Measurements from ENCODE around the gene NEMP2. TPM values are rescaled to one million over a fixed set of nuclear protein-coding genes. Genes with fewer than 3 reads are reported as not detected.
A peak's percentile ranks its signal among the peaks of the same experiment; 100 is the strongest.

Gene NEMP2, protein sequence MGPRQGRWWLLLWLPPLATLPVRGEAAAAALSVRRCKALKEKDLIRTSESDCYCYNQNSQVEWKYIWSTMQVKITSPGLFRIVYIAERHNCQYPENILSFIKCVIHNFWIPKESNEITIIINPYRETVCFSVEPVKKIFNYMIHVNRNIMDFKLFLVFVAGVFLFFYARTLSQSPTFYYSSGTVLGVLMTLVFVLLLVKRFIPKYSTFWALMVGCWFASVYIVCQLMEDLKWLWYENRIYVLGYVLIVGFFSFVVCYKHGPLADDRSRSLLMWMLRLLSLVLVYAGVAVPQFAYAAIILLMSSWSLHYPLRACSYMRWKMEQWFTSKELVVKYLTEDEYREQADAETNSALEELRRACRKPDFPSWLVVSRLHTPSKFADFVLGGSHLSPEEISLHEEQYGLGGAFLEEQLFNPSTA
- total RNA-seq (2014; rRNA removed; shearing (Covaris generic)) = 12.9 and 13.0 TPM in 2 replicates
- 6.4 and 12.8 TPM in 2 replicates for polyA plus RNA-seq (2014; cell fraction: nucleus; rRNA removed)

DNA sequence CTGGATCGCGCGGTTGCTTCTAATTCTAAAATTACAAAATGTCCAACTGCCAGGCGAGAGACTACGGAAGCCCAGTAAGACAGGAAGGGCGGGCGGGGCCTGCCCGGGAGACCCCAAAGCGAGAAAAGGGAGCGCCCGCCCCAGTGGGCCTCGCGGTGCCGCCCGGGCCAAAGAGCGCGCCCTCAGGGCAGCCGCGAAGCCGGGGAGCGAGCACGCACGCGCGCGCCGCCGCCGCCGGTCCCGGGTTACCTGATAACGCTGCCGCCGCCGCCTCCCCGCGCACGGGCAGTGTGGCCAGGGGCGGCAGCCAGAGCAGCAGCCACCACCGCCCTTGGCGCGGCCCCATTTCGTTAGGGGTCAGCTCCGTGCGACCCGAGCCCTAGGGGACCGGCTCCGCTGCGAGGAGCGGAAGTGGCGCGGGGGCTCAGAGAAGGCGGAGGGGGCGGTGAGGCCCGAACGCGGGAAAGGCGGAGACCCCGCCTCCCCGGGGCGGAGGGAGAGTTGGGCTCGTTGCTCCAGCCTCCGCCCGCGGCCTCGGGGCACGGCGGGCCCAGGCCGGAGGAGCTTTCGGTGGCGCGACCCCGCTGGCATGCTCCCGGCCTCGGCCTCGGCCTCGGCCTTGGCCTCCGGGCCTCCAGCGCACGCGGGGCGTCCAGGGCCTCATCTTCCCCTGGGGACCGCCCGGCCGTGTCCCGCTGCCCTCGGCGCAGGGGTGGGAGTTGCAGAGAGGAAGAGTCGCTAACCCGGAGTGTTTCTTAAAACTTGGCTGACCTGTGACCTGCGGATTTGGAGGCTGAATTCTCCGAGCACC is at the start of gene NEMP2:
Gene NEMP2, minus strand, starts transcription at position 413 of the 811 bp plus-strand sequence. Its CDS starts 67 bp downstream, at position 346.
- peak; percentile 61 for DNase-seq (ENCODE audit: extremely low read depth, low read depth)

DNA sequence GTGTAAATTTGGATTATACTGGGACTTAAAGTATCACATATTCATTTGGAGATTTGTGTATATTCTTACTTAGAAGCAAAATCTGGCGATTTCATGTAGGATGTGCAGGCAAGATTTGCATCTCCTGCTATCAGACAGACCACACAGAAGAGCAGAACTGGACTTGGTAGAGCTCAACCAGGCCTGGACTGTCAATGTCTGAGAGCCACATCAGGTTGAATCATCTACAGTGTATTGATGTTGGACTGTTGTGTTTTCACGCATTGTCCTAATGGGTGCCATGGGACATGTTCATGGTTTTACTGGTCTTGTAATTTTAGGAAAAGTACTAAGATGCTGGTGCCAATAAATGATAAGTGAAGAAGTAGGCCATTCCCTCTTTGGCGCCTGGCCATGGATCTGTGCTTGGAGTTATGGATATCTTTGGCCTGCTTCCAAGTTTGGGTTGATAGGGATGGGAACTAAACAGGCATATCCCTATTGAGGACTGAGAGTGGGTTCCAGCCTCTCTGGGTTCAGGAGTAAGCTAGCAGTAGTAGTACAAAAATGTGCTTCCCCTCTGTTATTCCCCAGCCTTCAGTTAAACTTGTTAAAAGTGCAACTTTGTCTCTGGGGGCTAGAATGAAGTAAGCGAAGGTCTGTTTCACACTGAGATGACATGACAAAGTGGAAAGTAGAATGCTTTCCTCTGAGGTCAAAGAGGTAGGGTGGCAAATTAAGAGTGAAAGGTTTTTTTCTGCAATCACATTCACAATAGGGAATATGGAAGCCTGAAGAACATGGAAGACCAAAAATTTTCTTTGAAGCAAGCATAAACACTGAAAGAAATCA is 49.2 kb upstream of the NEMP2 start:
- DNase-seq (ENCODE audit: extremely low read depth, low read depth) = no peak

DNA sequence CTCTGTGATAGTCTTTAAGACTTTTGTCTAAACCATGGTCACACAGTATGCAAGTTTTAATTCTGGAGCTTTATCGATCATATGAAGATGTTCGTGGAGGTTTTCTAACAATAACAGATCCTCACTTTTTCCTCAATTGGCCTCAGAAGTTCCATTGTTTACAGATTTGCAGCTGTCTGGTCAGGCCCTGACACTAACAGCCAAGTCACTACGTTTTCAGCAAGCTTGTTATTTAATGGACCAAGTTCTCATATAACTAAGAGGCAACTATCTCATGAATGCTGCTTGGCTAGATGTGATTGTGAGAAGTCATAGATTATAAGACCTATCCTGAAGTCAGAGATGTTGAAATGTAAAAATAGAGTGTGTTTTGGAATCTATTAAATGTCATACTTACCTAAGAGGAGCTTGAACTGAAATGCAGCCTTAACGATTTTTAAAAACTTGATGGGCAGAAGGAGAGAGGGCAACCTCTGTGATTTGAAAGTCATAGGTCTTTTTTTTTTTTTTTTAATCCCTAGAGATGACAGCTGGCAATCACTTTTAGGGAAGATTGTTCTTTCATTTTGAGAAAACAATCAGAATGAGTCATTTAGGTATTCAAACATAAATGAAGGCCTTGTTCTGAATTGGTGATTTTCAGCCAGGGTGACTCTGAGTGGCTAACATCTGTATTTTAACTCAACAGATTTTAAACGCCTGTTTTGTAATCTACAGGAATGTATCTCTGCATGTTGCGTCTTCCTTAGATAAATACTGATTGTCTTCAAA is 48.4 kb upstream of the NEMP2 start:
- no peak for DNase-seq (ENCODE audit: extremely low read depth, low read depth)

DNA sequence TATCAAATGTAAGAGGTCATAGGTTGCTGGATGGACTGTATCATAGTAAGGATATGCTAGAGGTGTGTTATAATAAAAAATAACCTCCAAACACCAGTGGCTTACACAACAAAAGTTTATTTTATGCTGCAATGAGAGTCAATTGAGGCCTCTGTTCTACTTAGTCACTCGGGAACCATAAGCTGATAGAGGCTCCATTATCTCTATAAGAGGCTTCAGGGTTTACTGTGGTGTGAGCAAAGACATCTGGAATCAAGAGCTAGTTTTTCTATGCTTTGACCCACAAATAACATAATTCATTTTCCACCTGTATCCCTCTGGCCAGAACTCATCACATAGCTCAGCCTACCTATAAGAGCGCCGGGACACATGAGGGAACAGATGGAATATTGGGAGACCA is 47.5 kb upstream of the NEMP2 start:
- no peak for DNase-seq (ENCODE audit: extremely low read depth, low read depth)

DNA sequence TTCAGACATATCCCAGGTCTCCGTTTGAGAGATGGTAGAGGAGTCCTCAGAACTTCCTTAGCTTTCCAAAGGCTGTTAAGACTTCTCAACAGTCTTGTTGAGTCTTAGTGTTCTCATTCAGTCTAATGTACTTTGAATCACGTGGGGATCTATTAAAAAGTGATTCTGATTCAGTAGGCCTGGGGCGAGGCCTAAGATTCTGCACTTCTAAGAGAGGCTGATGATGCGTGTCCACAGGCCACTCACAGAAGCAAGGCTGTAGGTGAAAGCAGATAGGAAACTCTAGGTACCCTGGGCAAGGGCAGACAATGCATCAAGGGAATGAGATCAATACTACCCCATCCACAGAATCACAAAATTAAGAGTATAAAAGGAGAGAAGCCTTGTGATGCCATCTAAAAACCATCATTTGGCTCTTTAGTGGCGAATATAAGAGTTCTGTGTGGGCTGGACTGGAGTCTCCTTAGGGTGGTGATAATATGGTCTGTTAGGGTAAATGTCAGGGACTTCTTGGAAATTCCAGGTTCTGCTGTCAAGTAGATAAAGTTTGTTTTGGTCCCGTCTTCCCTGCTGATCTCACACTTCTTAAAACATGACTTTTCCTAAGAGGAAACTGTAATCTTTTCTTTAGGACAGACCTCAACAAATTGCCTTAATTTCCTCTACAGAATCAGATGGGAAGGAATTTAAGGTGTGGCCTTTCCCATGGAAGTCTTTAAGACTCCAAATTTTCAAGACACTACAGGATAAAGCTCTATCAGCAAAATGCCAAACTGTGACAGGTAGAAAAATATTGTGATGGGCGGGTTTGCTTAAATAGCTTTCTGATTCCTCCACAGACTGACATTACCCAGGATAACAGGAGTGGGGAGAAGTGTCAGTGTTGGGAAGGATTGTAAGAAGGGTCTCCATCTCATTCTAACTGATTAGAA is 45.7 kb upstream of the NEMP2 start:
- no peak for DNase-seq (ENCODE audit: extremely low read depth, low read depth)

DNA sequence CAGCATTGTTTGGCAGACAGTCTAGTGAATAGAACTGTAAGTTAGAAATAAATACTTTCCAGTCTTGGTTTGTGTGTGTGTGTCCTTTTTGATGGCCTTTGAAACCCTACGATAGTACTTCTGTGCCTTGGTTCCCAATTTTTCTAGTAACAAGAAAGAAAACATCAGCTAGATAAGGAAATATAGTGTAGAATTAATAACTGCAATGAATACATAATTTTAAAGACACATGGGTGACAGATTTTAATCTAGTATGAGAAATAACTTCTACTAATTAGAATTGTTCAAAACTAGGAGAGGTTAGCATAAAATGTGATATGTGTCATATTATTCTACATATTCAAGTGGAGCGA is 44.5 kb upstream of the NEMP2 start:
- no peak for DNase-seq (ENCODE audit: extremely low read depth, low read depth)

DNA sequence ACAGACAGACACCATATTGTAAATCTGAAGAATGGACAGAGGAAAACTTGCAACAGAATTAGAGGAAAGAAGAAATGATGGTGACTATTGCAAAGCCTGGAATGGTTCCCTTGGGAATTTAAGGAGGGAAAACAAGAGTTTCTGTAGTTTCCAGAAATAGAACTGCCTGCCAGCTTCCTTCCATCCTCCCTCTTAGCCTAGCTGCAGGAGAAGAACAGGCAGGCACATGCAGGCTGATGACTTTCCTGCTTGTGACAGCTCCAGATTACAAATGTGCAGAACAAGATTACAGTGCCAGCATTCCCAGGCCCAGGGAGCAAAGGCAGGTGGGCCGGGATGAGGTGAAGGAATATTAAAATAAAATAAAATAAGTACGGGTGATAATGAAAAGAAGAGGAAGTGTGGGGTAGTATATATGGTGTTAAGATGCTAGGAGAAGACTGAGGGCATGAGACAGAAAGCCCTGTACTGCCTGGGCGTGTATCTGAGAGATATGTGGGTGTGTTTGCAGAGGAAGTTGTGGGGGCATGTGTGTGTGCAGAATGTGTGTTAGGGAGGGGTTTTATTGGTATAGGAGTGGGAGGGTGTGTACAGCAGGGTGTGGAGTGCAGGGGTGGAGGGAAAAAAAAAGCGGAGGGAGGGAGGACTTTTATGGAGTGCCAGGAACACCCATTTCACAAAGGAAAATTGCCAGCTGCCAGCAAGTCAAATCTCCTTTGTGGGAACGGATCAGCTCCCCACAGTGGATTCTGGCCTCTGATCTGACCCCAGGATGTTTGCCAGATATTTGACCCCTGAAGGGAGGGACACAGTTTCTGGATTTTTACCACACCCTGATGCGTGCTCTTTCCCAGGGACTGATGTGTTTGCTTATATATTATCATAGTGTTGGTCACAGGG is 43.9 kb upstream of the NEMP2 start:
- DNase-seq (ENCODE audit: extremely low read depth, low read depth) = peak; percentile 96

DNA sequence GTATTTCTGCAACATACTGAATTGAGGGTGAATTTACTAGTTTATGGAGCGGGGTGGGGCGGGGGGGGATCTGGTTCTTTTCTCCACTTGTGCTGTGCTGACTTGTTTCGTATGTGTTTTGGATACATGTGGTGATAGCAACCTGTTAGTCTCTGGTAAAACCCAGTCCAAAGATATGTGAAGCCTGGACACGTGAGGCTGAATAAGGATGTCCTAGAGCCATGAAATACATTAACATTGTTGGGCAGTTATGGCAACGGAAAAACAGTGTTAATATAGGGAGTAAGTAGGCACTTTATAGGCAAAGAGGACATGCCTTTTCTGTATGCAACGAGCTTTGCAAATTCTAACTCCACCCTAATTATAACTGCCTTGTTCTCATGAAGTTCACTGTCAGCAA is 42.1 kb upstream of the NEMP2 start:
- no peak for DNase-seq (ENCODE audit: extremely low read depth, low read depth)

DNA sequence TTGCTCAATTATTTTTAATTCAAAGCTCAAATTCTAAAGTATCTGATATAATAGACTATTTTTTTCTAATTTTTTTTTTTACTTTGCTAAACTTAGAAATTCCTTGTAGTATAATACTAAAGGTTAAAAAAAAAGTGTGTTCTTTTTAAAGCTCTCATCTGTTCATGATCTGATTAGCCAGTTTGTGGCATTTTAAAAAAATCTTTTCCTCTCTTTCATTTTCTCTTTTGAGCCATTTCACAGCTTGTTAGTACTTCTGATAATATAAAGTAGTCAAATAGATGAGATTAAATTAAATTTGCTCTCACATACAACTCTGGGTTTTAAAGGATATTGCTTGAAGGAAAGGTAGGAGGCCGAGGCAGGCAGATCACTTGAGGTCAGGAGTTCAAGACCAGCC is 40.7 kb upstream of the NEMP2 start:
- DNase-seq (ENCODE audit: extremely low read depth, low read depth) = no peak

DNA sequence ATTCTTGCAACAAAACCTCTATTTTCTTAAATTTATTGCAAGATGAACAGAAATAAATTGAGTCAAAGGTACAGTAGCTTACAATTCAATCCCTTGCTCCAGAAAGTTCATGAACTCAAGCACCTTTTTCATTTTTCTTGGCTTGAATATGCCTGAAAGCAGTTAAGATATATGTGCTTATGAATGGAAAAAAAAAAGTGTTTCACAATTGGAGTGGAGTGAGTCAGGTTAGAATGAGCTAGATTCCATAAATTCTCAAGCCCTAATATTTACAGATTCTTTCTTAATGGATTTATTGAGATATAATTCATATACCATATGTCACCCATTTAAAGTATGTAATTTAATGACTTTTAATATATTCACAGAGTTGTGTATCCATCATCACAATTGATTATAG is 39.6 kb upstream of the NEMP2 start:
- DNase-seq (ENCODE audit: extremely low read depth, low read depth) = peak; percentile 18

DNA sequence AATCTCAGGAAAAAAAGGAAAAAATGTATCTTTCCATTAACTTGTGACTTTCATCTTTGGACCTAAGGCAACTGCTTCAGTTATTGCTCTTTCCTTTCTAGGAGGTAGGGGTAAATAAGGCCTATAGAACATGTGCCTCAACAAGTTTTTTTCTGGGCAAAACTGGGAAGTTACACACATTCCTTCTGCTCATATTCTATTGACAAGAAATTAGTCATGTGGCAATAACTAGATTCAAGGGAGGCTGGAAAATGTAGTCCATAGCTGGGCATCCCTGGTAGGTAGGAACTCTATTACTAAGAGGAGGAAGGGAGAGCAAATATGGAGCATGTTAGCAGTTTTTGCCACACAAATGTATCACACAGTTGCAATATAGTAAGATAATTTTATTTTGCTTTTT is 37.7 kb upstream of the NEMP2 start:
- DNase-seq (ENCODE audit: extremely low read depth, low read depth) = no peak

DNA sequence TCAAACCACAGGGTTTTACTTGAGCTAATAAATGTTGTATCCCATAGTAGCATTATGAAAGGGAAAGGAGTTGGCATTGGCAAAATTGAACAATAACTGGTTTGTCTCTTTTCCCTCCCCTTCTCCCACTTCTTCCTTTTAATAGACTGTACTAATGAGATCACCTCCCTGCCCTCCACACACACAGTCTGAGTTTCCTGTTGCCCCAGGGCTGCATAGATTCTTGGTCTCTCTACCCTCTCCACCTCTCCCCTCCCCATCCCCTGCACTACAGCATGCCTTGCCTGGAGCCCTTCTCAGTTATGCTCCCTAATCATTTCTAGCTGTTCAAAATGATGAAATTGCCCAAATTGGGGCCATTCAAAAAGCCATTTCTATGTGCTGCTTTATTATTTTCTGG is 37.2 kb upstream of the NEMP2 start:
- DNase-seq (ENCODE audit: extremely low read depth, low read depth) = peak; percentile 13

DNA sequence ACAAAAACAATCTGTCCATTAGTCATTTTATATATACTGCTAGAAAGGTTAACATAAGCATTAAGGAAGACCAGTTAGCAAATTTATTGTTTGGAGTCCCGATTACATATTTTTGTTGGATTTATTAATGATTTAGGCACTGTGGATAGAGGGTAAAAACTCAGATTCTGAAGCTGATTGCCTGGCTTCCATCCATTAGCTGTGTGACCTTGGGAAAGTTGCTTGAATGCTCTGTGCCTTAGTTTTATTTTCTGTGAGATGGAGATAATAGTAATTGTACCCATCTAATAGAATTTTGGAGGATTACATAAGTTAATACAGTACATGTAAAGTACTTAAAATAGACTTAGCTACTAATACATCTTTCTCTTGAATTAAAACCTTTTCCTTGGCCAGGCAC is 36.3 kb upstream of the NEMP2 start:
- DNase-seq (ENCODE audit: extremely low read depth, low read depth) = no peak

DNA sequence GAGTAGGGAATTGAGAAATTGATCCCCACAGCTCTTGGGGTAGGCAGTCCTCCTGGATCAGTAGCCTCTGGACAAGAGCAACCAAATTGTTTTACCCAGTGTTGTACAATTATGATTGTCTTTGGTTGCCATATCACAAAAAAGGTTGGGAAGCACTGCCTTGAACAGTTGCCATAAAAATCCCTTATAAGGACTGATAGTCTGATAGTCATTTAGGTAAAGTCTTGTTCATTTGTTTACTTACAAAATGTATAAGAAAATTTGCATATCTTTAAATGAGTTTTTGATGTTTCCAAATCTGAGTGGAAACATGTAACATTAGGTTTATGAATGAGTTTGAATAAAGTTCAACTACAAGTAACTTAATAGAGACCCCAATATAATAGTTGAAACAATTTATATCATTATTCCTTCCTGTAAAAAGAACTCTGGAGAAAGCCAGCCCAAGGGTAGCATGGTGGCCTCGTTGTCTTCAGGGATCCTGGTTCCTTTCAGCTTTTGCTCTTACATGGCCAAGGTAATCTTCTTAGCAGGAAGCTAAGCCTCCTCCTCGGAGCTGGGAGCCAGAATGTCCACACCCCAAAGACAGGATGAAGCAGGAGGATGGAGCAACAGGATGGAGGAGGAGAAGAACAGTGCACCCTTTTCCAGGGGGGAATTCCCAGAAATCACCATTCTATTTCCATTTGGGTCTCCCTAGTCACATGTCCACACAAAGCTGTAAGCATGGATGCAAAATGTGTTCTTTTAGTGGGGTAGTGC is 35.7 kb upstream of the NEMP2 start:
- no peak for DNase-seq (ENCODE audit: extremely low read depth, low read depth)

DNA sequence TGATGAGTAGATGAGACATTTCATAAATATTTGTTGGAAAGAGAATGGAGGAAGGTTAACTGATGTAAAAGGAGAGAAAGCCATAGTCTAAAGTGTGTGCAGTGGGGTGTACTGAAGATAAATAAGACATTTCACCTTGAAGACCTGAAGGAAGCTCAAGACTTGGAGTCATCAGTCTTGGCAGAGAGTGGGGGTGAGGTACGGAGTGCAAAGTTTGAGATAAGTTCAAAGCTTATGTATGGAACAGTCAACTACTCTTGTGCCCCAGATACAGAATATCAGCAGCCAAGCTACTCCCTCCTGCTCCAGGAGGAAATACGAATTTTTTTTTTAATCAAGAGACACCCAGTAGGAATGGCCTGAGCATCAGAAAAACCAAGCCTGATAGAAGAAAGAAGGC is 30.3 kb upstream of the NEMP2 start:
- DNase-seq (ENCODE audit: extremely low read depth, low read depth) = no peak

DNA sequence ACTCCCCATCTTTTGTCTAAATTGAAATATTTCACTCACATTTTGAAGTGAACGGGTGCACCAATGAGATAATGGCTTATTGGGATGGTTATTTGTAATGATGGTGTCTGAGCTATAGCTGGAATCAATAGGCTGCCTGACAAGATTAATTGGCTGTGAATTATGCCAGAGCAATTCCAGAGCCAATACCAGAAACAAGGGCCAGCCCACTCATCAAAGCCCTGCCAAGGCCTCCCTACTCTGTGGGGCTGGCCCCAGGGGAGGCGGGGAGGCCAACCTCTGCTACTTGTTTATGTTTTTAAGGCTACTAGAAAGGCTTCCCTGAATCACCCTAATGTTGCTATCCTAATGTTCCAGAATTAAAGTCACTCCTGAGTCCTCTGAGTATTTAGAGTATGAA is 29.1 kb upstream of the NEMP2 start:
- DNase-seq (ENCODE audit: extremely low read depth, low read depth) = no peak

DNA sequence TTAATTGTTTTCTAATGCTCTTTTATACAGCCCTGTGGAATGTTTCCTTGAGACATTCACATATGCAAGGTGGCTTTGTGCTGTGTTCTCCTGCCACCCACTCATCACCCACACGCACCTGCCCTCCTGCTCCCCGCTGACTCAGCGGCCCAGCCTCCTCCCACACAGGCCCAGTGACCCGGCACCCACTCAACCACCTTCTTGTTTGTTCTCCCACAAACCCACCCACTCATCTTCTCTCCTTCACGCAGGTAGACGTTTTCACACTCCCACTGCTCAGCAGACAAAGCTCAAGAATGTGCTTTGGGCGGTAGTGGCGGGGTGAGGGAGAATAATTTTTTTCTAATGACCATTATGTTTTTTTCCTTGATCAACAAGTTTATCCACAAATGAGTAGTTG is 28.6 kb upstream of the NEMP2 start:
- DNase-seq (ENCODE audit: extremely low read depth, low read depth) = no peak
